ENCODE results near the gene RAP1GAP.
A peak's percentile ranks its signal among the peaks of the same experiment; 100 is the strongest.

Gene RAP1GAP

DNA sequence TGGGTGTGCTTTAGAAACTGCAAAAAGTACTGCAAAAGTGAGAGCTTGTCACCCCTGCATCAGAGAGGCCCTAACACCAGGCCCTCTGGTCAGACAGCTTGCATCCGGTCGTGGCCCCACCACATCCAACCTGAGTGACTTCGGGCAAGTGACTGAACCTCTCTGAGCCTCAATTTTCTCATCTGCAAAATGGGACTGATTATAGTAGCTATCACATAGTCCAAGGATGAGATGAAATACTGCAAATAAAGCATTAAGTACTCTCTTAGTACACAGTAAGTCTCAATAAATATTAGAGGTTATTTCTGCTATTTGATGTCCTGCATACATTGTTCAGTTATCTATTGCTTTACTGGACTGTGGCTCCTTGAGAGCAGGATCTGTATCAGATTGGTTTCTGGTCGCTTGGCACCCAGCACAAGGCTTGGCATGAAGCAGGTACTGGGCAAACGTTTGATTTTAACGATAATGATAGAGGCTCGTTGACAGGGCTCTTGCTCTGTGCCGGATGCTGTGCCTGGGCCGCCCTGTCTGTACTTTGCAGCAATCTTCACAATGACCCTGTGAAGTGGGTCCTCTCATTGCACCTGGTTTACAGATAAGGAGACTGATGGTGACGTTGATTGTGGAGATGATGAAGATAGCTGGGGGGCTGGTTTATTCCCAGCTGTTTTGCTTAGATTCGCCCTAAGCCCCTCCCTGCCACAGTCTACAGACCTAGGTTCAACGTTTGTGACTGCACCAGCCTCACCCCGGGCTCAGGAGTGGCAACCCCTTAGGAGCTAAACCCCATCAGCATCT lies 43.6 kb downstream of the RAP1GAP start:
- DNase-seq (ENCODE audit: low spot score) = no peak

GRCh38 chr1:21624571-21625389 lies 44.4 kb downstream of the RAP1GAP start:
- no peak for DNase-seq (ENCODE audit: low spot score)

DNA sequence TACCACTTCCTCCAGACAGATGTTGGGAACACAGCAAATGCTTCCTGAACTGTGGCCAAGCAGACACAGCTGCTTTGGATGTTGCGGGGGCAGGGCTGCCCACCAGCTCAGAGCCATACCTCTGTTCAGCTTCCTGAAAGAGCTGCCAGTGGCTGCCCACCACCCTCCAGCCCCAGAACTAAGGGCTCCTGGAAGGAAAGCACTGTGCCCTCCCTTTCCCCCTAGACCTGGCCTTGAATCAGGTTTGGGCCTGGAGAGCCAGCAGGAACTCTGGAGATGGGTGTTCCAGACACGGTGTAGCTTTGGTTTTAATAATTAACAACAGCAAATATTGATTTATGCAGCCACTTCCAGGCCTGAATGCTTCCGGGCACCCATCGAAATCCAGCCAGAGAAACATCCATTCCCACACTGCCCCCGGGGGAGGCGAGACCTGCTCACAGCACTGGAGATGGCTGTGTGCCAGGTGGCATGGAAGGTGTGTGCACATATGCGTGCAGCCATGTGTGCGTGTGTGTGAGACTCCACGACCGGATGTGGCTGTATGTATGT lies 45.7 kb downstream of the RAP1GAP start:
- no peak for DNase-seq (ENCODE audit: low spot score)

DNA sequence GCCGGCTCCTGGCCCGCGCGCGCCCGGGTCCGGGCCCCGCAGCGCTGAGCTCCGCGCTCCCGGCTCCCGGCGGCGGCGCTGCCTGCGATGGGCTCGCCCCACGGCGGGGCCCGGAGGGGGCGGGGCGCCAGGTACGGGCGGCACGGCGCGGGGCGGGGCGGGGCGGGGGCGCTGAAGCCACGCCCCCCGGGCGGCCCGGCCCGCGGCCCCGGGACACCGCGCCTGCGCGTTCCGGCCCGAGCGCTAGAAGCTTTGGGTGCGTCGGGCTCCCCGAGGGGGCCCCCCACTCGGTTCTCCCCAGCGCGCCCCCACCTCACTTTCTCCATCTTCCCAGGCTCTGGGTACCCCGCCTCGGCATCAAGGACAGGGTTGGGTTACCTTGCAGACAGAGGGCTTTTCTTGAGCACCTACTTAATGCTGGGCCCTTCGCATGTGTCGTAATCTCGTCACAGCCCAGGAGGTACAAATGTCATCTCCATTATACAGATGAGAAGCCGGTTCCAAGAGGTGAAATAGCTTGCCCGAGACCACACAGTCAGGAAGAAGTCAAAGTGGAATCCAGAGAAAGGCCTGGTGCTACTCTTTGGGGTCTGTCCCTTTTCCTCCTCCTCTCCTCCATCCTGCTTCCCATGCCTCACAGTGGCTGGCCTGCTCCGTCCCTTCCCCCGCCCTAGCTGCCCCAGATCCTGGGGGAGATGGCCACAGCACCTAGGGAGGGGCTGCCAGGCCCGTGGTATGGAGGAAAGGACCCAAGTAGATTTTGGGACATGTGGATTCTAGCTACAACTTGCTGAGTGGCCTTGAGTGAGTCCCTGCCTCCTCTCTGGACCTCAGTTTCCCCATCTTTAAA lies 46.5 kb downstream of the RAP1GAP start:
- DNase-seq (ENCODE audit: low spot score) = peak; percentile 74

GRCh38 chr1:21621761-21622436 lies 47.3 kb downstream of the RAP1GAP start:
- no peak for DNase-seq (ENCODE audit: low spot score)

DNA sequence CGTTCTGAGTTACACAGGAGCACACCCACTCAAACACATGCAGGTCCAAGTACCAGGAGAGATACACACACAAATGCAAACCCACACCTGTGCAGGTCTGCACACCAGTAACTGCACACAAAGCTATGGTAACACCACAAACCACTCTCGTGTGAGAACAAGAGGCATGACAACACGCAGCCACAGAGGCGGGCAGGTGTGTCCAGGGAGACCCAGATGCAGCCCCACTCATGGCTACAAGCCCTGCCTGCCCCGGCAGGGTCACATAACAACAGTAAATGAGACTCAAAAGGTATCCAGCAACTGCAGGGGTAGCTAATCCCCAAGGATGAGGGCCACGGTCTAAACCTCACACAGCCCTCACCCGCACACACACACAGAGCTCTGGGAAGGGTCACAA lies 48.1 kb downstream of the RAP1GAP start:
- no peak for DNase-seq (ENCODE audit: low spot score)

GRCh38 chr1:21620496-21620895 lies 48.7 kb downstream of the RAP1GAP start:
- no peak for DNase-seq (ENCODE audit: low spot score)

GRCh38 chr1:21620011-21620410 lies 49.1 kb downstream of the RAP1GAP start:
- DNase-seq (ENCODE audit: low spot score) = no peak

- DNase-seq (ENCODE audit: low spot score) = no peak
Observed at GRCh38 chr1:21619375-21619947, 49.7 kb downstream of the RAP1GAP start.

- DNase-seq (ENCODE audit: low spot score) = no peak
Observed at GRCh38 chr1:21618561-21619374, 50.4 kb downstream of the RAP1GAP start.

GRCh38 chr1:21618059-21618458 lies 51.1 kb downstream of the RAP1GAP start:
- DNase-seq (ENCODE audit: low spot score) = no peak

GRCh38 chr1:21617126-21617738 lies 51.9 kb downstream of the RAP1GAP start:
- no peak for DNase-seq (ENCODE audit: low spot score)

DNA sequence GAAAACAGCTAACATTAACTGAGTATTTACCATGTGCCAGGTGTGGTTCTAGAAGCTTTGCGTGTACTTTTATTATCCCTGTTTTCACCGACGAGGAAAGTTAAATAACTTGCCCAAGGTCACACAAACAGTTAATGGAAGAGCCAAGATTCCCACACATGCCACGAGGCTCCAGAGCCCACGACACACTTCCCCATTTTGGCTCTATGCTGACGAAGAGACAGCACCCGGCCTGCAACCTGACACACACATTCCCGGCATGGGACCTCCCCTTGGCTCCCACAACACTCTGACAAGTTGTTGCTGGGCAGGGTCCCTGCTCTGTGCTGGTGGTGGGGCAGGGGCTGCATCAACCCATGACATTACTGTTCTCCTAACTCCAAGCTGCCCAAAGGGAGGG lies 52.8 kb downstream of the RAP1GAP start:
- no peak for DNase-seq (ENCODE audit: low spot score)

DNA sequence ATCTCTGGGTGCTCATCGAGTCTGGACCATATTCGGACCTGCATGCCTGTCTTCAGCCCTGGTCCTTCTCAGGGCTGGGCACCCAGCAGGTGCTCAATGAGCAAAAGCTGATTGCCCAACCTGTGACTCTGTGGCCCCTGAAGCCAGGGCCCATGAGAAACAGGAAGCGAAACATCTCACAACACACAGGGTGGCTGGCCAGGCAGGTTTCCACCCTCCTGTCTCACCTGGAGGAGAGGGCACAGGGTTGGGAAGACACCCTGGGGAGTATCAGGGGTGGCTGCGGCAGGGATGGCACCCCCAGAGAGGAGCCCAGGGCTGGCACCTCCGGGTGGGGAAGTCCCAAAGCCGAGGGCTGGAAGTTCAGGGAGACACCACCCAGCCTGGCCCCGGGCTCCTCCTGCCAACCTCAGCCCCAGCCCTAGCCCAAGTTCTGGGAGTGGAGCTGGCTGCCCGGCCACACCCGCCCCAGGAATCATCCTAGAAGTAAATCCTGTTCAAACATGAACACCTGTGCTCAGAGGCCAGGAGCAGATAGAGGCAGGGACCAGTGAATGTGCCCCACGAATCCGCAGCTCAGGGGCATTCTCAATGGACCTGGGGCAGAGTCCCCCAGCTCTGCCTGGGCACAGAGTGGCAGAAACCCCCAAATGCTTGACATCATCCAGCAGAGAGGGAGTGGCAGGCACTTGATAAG lies 54.6 kb downstream of the RAP1GAP start:
- no peak for DNase-seq (ENCODE audit: low spot score)

DNA sequence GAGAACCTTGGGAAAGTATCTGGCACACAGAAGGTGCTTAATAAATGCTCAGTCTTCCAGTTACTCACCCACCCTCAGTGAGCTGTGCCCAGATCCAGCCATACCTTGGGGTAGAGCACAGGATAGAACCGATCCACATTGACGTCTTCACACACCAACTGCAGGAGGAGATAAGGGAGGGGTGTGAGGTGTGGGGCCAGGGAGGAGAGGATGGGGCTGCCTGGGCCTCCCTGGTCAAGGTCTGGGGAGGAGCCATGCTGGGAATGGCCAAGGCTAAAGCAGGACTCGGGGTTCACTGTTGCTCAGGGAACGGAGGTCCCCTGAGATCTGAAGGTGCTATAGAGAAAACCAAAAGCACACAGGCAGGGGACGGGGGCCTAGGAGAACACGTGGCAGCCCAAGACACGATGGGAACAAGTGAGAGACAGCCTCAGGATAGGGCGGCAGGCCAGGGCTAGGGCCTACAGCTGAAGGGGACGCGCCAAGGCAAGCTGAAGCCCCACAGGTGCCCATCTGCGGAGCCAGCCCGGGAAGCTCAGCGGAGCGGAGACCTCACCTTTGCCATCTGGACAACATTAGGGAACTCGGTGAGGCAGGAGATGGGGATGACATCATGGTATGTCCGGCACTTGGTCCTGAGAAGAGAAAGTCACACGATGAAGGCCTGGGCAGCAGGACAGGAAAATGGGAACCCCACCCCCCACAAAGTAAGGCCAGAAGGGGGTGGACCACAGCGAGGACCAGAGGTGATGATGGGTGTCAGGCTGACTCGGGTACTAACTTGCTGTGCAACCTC lies 55.9 kb downstream of the RAP1GAP start:
- no peak for DNase-seq (ENCODE audit: low spot score)

DNA sequence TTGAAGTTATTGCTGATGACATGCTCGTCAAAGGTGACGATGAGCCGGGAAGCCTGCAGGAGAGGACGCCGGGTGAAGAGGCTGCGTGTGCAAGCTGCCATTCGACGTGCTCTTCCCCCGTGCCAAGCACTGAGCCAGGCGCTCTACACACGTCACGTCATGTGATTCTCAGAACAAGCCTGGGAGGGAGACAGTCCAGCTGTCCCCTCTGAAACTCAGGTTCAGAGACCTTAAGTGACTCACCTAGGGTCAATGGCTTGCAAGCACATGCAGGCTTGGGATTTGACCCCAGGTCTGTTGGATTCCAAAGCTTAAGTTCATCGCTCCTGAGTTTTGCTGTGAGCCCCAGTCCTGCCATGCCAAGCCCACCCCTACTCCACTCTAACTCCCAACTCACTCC lies 57.1 kb downstream of the RAP1GAP start:
- no peak for DNase-seq (ENCODE audit: low spot score)

GRCh38 chr1:21610989-21611785 lies 58.0 kb downstream of the RAP1GAP start:
- no peak for DNase-seq (ENCODE audit: low spot score)

- no peak for DNase-seq (ENCODE audit: low spot score)
Observed at GRCh38 chr1:21610027-21610426, 59.1 kb downstream of the RAP1GAP start.
